Measurements from ENCODE around the gene SYTL5.

DNA sequence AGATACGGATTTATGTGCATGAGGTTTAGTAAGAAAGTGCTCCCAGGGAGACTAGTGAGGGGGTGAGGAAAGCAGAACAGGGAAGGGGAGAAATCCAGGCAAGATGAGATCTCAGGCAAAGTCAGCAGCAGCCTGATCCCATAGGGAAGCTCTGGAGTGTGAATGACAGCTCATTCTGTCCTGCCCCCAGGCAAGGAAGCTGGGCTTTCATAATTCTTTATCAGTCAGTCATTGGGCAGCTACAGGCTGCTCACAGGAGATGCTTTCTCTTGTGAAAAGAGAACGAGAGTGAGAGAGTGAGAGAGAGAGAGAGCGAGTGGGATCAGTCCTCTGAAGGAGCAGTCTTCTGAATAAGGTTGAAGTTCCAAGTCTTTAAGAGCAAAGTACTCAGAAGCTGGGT lies 166.2 kb downstream of the SYTL5 start:
- TF ChIP-seq POLR2A (IDR thresholded peaks at IDR 0.05; ENCODE audit: low read length) = no peak
- TF ChIP-seq GATA1 (IDR thresholded peaks at IDR 0.05; ENCODE audit: low read depth, low read length) = no peak

All from erythroblast (primary cell).